Upper lobe of left lung (tissue), 6 donors: ENCODE results near the gene OGT. TPM values are rescaled to one million over a fixed set of nuclear protein-coding genes. Genes with fewer than 3 reads are reported as not detected.

Experiments used
- ATAC-seq, 2 donors: fragments of 200-7000 bp; cut with Tn5 transposase; one replicate each; pipeline ENCODE4 v1.9.1; 2022; ENCODE audit warnings: mild to moderate bottlenecking in 2 of 2, moderate library complexity in 2 of 2; ENCODE audit not compliant: low FRiP score in 2 of 2
- DNase-seq, 2 donors: peaks; one replicate each; pipeline ENCODE4 v3.0.0-alpha.2; 2019 to 2020
- H3K27ac ChIP-seq, 4 donors: fragments of 200-600 bp; sonication (generic); one replicate each; pipeline ENCODE4 v1.5.1; 2016 to 2019
- H3K27me3 ChIP-seq, 4 donors: fragments of 200-600 bp; sonication (generic); one replicate each; pipeline ENCODE4 v1.5.1; 2017 to 2019
- H3K36me3 ChIP-seq, 4 donors: fragments of 200-600 bp; sonication (generic); one replicate each; pipeline ENCODE4 v1.5.1; 2016 to 2019
- H3K4me1 ChIP-seq, 4 donors: fragments of 200-600 bp; sonication (generic); one replicate each; pipeline ENCODE4 v1.5.1; 2018 to 2019
- H3K4me3 ChIP-seq, 4 donors: fragments of 200-600 bp; sonication (generic); one replicate each; pipeline ENCODE4 v1.5.1; 2017 to 2019; ENCODE audit warnings: mild to moderate bottlenecking in 2 of 4, moderate library complexity in 1 of 4
- H3K9me3 ChIP-seq, 4 donors: fragments of 200-600 bp; sonication (generic); one replicate each; pipeline ENCODE4 v1.5.1; 2018 to 2019
- CTCF ChIP-seq, 6 experiments: fragments of 450-650 bp in 4 of 6; fragments of 200-600 bp in 2 of 6; sonication (generic) in 2 of 6; IDR thresholded peaks; one replicate each; pipeline ENCODE4 v1.5.1; 2016 to 2019; ENCODE audit warnings: antibody characterized with exemption in 6 of 6
- EP300 ChIP-seq, 4 donors: sonication (generic); formaldehyde crosslinking; IDR thresholded peaks; one replicate each; pipeline ENCODE4 v1.5.1; 2017; ENCODE audit warnings: antibody characterized with exemption in 4 of 4, control low read depth in 2 of 4
- POLR2A ChIP-seq, 4 donors: fragments of 450-650 bp; IDR thresholded peaks; one replicate each; pipeline ENCODE4 v1.5.1; 2016 to 2017; ENCODE audit warnings: antibody characterized with exemption in 4 of 4, mild to moderate bottlenecking in 2 of 4
- POLR2AphosphoS5 ChIP-seq, 2 donors: sonication (generic); formaldehyde crosslinking; IDR thresholded peaks; one replicate each; pipeline ENCODE4 v1.5.1; 2017; ENCODE audit warnings: antibody characterized with exemption in 2 of 2
- WGBS, 2 donors: methylation state at CpG; one replicate each; pipeline ENCODE4 v1.1.5; 2017 to 2018; 5-methylcytosine and 5-hydroxymethylcytosine counted together
- total RNA-seq, 6 donors: library from RNA; depleted of rRNA in 4 of 6; stranded (reverse); fragments of >200 nt in 4 of 6; gene quantifications; one replicate each; pipeline versions ENCODE4 v1.1.0 to v1.2.1, GENCODE V29; 2016 to 2021
- donor health status: DM: no; HTN: no; CAD: no; lungs with moderate emphysema.
- donor health status: DM: no; HTN: yes; CAD: no; lungs with severe emphysema.

The OGT gene
- total RNA-seq, 6 donors from 2014 or later, result 88.3 to 315 (median 159) TPM

GRCh38 chrX:71543316-71543715 is 10.4 kb downstream of the OGT start:
- Histone ChIP-seq H3K4me3 (no peak overlapping the region), H3K27ac (peak overlapping the region in 1 of 4 donors; percentile 37), H3K4me1 (peaks cover 22 to 43% (median 27%) of the 10 kb centered on the region in 4 donors), H3K27me3 (no peaks in the 10 kb centered on the region), H3K36me3 (peaks cover 0 to 31% (median 11%) of the 10 kb centered on the region in 4 donors), H3K9me3 (no peaks in the 10 kb centered on the region)
- WGBS, 2 donors, result 38 to 41% methylated on average over 2 of the region's 2 CpGs
- DNase-seq (no peak), ATAC-seq (peak in 1 of 2 donors; percentile 53)
- TF ChIP-seq EP300 (IDR thresholded peaks at IDR 0.05), result no peak
- no peak for TF ChIP-seq CTCF (IDR thresholded peaks at IDR 0.05)
- TF ChIP-seq POLR2A (IDR thresholded peaks at IDR 0.05), result no peak
- no peak for TF ChIP-seq POLR2AphosphoS5 (IDR thresholded peaks at IDR 0.05)

GRCh38 chrX:71545364-71545763 is 12.5 kb downstream of the OGT start:
- ATAC-seq (no peak), DNase-seq (no peak)
- TF ChIP-seq EP300 (IDR thresholded peaks at IDR 0.05), result no peak
- no peak overlapping the region for H3K4me3 ChIP-seq
- H3K36me3 ChIP-seq, result peaks cover 0 to 42% (median 14%) of the 10 kb centered on the region in 4 donors
- peaks cover 12 to 31% (median 19%) of the 10 kb centered on the region in 4 donors for H3K4me1 ChIP-seq
- H3K27ac ChIP-seq, result no peak overlapping the region
- WGBS, 2 donors, result 91 to 98% methylated on average over 7 of the region's 7 CpGs
- H3K9me3 ChIP-seq, result no peaks in the 10 kb centered on the region
- H3K27me3 ChIP-seq, result no peaks in the 10 kb centered on the region

GRCh38 chrX:71546879-71547278 is 14.0 kb downstream of the OGT start:
- ATAC-seq, result no peak
- Histone ChIP-seq H3K27ac (no peak overlapping the region), H3K36me3 (peaks cover 0 to 46% (median 14%) of the 10 kb centered on the region in 4 donors), H3K4me1 (peaks cover 4 to 16% (median 8%) of the 10 kb centered on the region in 4 donors), H3K27me3 (no peaks in the 10 kb centered on the region), H3K4me3 (no peak overlapping the region), H3K9me3 (no peaks in the 10 kb centered on the region)
- 88 to 89% methylated on average over 13 of the region's 13 CpGs for WGBS, 2 donors
- DNase-seq, result no peak
- TF ChIP-seq CTCF (IDR thresholded peaks at IDR 0.05) (no peak), POLR2AphosphoS5 (IDR thresholded peaks at IDR 0.05) (no peak), EP300 (IDR thresholded peaks at IDR 0.05) (no peak), POLR2A (IDR thresholded peaks at IDR 0.05) (no peak)

- WGBS, 2 donors, result 81 to 87% methylated on average over 7 of the region's 7 CpGs
- Histone ChIP-seq H3K4me1 (peaks cover 0 to 12% (median 6%) of the 10 kb centered on the region in 4 donors), H3K36me3 (peaks cover 0 to 51% (median 14%) of the 10 kb centered on the region in 4 donors)
These were observed 14.4 kb downstream of the OGT start for GRCh38 chrX:71547339-71547738.

GRCh38 chrX:71549986-71550385 is 17.1 kb downstream of the OGT start:
- WGBS, 2 donors, result 80 to 86% methylated on average over 1 of the region's 1 CpG
- H3K27me3 ChIP-seq, result no peaks in the 10 kb centered on the region
- ATAC-seq (no peak), DNase-seq (no peak)
- peaks cover 0 to 59% (median 18%) of the 10 kb centered on the region in 4 donors for H3K36me3 ChIP-seq
- no peak overlapping the region for H3K4me3 ChIP-seq
- H3K27ac ChIP-seq, result no peak overlapping the region
- TF ChIP-seq POLR2A (IDR thresholded peaks at IDR 0.05) (no peak), EP300 (IDR thresholded peaks at IDR 0.05) (no peak), POLR2AphosphoS5 (IDR thresholded peaks at IDR 0.05) (no peak), CTCF (IDR thresholded peaks at IDR 0.05) (no peak)
- H3K4me1 ChIP-seq, result no peaks in the 10 kb centered on the region
- no peaks in the 10 kb centered on the region for H3K9me3 ChIP-seq

More at GRCh38 chrX:71547339-71547738, 14.4 kb downstream of the OGT start:
- ATAC-seq (no peak), DNase-seq (no peak)
- no peak for TF ChIP-seq CTCF (IDR thresholded peaks at IDR 0.05)
- no peak for TF ChIP-seq POLR2A (IDR thresholded peaks at IDR 0.05)
- TF ChIP-seq POLR2AphosphoS5 (IDR thresholded peaks at IDR 0.05), result no peak
- TF ChIP-seq EP300 (IDR thresholded peaks at IDR 0.05), result no peak
- H3K27ac ChIP-seq, result no peak overlapping the region
- no peaks in the 10 kb centered on the region for H3K27me3 ChIP-seq
- H3K9me3 ChIP-seq, result no peaks in the 10 kb centered on the region
- no peak overlapping the region for H3K4me3 ChIP-seq
